ENCODE results near the gene FAM180A.

FAM180A gene

DNA sequence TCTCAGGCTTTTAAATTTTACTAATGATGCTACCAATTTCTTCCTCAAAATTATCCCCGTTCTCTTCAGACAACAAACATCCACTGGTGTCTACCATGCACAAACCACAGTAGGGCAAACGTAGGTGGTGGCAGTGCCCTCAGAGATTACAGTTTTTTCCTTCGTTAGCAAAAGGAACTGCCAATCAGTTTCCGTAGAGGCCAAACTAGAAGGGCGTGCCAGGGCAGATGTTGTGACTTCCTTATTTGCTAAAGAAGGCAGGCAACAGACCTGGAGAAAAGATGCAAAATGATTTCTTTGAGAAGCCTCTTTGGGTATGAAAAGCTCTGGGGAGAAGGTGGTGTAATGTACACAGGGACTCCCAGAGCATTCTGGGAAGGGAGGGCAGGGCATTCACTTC, 7.6 kb upstream of the FAM180A start:
- Histone ChIP-seq H3F3A (ENCODE audit: insufficient read depth) (no peaks in the 10 kb centered on the region), H2AFZ (ENCODE audit: low read depth, low read length, severe bottlenecking) (no peak overlapping the region), H3K27me3 (ENCODE audit: low read length) (no peaks in the 10 kb centered on the region), H3K36me3 (ENCODE audit: low read length) (no peaks in the 10 kb centered on the region), H3K4me3 (ENCODE audit: insufficient read depth, low read length, poor library complexity, severe bottlenecking) (no peak overlapping the region), H3K9me3 (ENCODE audit: insufficient read depth, low read length) (0 out of 2 replicates have a peak, but pooled peaks cover 5% of the 10 kb centered on the region), H3K9me2 (replicated peaks; ENCODE audit: insufficient read depth, low read length) (no peaks in the 10 kb centered on the region), H3K79me2 (ENCODE audit: insufficient read depth, low read length) (no peaks in the 10 kb centered on the region), H3K9ac (ENCODE audit: low read length) (no peak overlapping the region), H4K20me1 (ENCODE audit: low read depth, low read length) (no peaks in the 10 kb centered on the region), H3K4me2 (ENCODE audit: low read depth, low read length, poor library complexity, severe bottlenecking) (no peak overlapping the region), H3K27ac (ENCODE audit: low read depth, low read length) (no peak overlapping the region)
- no peak for TF ChIP-seq EZH2phosphoT487 (conservative IDR thresholded peaks at IDR 0.05; ENCODE audit: low read length)
- TF ChIP-seq, protein P1, sequence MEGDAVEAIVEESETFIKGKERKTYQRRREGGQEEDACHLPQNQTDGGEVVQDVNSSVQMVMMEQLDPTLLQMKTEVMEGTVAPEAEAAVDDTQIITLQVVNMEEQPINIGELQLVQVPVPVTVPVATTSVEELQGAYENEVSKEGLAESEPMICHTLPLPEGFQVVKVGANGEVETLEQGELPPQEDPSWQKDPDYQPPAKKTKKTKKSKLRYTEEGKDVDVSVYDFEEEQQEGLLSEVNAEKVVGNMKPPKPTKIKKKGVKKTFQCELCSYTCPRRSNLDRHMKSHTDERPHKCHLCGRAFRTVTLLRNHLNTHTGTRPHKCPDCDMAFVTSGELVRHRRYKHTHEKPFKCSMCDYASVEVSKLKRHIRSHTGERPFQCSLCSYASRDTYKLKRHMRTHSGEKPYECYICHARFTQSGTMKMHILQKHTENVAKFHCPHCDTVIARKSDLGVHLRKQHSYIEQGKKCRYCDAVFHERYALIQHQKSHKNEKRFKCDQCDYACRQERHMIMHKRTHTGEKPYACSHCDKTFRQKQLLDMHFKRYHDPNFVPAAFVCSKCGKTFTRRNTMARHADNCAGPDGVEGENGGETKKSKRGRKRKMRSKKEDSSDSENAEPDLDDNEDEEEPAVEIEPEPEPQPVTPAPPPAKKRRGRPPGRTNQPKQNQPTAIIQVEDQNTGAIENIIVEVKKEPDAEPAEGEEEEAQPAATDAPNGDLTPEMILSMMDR (IDR thresholded peaks at IDR 0.05; ENCODE audit: insufficient read depth, low read length, poor library complexity, severe bottlenecking) = no peak

DNA sequence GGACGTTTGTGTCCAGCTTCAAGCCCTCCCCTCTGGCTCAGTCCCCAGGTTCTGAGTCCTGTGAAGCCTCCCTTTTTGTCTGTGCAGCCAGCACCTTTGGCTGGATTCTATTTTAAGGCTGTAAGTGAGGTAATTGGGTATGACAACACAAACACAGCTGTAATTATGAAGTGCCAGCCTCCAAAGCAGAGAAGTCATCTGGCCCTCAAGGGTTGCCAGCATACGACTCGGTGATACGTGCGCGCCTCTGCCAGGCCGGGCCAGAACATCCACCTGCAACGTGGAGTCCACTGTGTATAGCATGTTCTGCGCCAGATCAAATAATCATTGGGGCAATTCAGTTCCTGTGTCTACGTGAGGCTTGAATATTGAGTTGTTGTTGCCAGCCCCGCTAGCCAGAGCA, 6.7 kb upstream of the FAM180A start:
- H4K20me1 ChIP-seq (ENCODE audit: low read depth, low read length) = no peaks in the 10 kb centered on the region
- no peak for TF ChIP-seq EZH2phosphoT487 (conservative IDR thresholded peaks at IDR 0.05; ENCODE audit: low read length)
- TF ChIP-seq, protein P1 (IDR thresholded peaks at IDR 0.05; ENCODE audit: insufficient read depth, low read length, poor library complexity, severe bottlenecking) = no peak
- no peaks in the 10 kb centered on the region for H3K9me2 ChIP-seq (replicated peaks; ENCODE audit: insufficient read depth, low read length)
- 0 out of 2 replicates have a peak, but pooled peaks cover 4% of the 10 kb centered on the region for H3K9me3 ChIP-seq (ENCODE audit: insufficient read depth, low read length)
- no peaks in the 10 kb centered on the region for H3K79me2 ChIP-seq (ENCODE audit: insufficient read depth, low read length)
- H3K27me3 ChIP-seq (ENCODE audit: low read length) = no peaks in the 10 kb centered on the region
- no peak overlapping the region for H3K27ac ChIP-seq (ENCODE audit: low read depth, low read length)
- H3K9ac ChIP-seq (ENCODE audit: low read length) = no peak overlapping the region
- no peaks in the 10 kb centered on the region for H3K36me3 ChIP-seq (ENCODE audit: low read length)
- H3K4me3 ChIP-seq (ENCODE audit: insufficient read depth, low read length, poor library complexity, severe bottlenecking) = no peak overlapping the region
- no peaks in the 10 kb centered on the region for H3F3A ChIP-seq (ENCODE audit: insufficient read depth)
- H2AFZ ChIP-seq (ENCODE audit: low read depth, low read length, severe bottlenecking) = no peak overlapping the region
- H3K4me2 ChIP-seq (ENCODE audit: low read depth, low read length, poor library complexity, severe bottlenecking) = no peak overlapping the region

DNA sequence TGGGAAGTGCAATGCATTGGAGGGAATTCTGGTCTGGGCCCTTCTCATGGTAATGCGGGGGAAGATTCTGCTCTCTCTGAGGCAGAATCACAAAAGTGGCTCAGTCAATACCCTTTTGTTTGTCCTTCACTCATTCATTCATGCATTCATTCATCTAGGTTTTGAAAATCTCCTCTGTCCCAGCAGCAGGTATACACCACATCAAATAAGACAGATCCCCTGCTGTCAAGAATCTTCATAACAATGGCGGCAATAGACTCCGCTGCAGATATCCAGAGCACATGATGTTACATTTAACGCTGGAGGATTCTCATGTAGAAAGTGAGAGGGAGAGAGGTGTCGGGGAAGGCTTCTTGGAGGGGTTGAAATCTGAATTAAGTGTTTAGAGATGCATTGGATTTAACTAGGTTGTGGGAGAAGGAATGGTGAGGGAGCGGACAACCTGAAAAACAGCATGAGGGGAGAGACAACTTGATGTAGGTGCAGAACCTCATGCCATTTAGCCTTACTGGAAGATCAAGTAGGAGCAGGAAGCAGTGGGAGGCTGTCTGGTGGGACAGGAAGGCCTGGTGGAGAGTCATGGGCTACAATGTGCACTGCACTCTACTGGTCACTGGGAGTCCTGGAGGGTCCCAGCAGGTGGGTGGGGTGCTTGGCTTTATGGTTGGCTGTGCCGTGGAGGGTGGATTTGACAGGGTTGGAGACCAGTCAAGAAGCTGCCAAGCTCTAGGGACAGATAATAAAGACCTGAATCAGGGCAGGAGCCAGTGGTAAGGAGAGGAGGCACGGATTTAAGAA, 5.2 kb upstream of the FAM180A start:
- no peak overlapping the region for H2AFZ ChIP-seq (ENCODE audit: low read depth, low read length, severe bottlenecking)
- no peak overlapping the region for H3K9ac ChIP-seq (ENCODE audit: low read length)
- no peaks in the 10 kb centered on the region for H3K27me3 ChIP-seq (ENCODE audit: low read length)
- H4K20me1 ChIP-seq (ENCODE audit: low read depth, low read length) = no peaks in the 10 kb centered on the region
- no peak overlapping the region for H3K4me2 ChIP-seq (ENCODE audit: low read depth, low read length, poor library complexity, severe bottlenecking)
- H3K79me2 ChIP-seq (ENCODE audit: insufficient read depth, low read length) = no peaks in the 10 kb centered on the region
- no peak overlapping the region for H3K27ac ChIP-seq (ENCODE audit: low read depth, low read length)
- H3F3A ChIP-seq (ENCODE audit: insufficient read depth) = no peaks in the 10 kb centered on the region
- TF ChIP-seq, protein P1 (IDR thresholded peaks at IDR 0.05; ENCODE audit: insufficient read depth, low read length, poor library complexity, severe bottlenecking) = no peak
- no peak for TF ChIP-seq EZH2phosphoT487 (conservative IDR thresholded peaks at IDR 0.05; ENCODE audit: low read length)
- no peak overlapping the region for H3K4me3 ChIP-seq (ENCODE audit: insufficient read depth, low read length, poor library complexity, severe bottlenecking)
- no peaks in the 10 kb centered on the region for H3K9me3 ChIP-seq (ENCODE audit: insufficient read depth, low read length)
- H3K9me2 ChIP-seq (replicated peaks; ENCODE audit: insufficient read depth, low read length) = no peaks in the 10 kb centered on the region
- H3K36me3 ChIP-seq (ENCODE audit: low read length) = no peaks in the 10 kb centered on the region
